Adipose tissue (tissue), 3 donors: ENCODE measurements around the gene KIF12. TPM values are rescaled to one million over a fixed set of nuclear protein-coding genes. Genes with fewer than 3 reads are reported as not detected.

Source experiments
- H3K27ac ChIP-seq: one replicate; pipeline ENCODE4 v1.5.1; 2013; ENCODE audit warnings: low read depth, low read length
- WGBS, 3 donors: extraction: QIAGEN DNeasy Blood & Tissue Kit; methylation state at CpG; one replicate each; pipeline ENCODE4 v1.1.7; 2013; 5-methylcytosine and 5-hydroxymethylcytosine counted together
- polyA plus RNA-seq, 3 donors: library from polyadenylated mRNA; stranded (reverse); fragments of 200-250 nt; gene quantifications; one replicate each; pipeline ENCODE4 v1.2.3, GENCODE V29; 2013
- donor health status: healthy with polysubstance abuse.
- donor health status: Bipolar disorder and iron deficiency.
- donor health status: healthy.

KIF12 gene
- polyA plus RNA-seq, 3 donors, result 0.22 to 38.8 (median 1.0) TPM

DNA sequence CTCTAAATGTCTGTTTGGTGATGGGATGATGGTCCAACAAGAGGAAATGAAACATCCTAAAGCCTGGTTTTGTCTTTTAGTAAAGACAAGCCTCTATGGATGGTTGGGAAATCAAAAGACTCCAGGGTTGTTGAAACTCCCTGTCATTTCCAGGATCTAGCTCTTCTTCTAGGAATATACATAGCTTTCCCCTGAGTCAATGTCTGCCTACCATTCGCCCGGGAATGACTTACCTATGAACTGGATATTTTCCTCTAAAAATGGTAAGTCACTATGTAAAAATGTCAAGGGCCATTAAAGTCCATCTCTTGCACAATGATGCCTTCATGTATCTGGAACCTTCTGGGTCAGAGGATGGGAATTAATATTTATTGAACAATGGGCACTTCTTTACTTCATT is 11.1 kb upstream of the KIF12 start:
- H3K27ac ChIP-seq, result no peak overlapping the region
- WGBS, 3 donors, result 72 to 91% (median 81%) methylated on average over 2 of the region's 2 CpGs

DNA sequence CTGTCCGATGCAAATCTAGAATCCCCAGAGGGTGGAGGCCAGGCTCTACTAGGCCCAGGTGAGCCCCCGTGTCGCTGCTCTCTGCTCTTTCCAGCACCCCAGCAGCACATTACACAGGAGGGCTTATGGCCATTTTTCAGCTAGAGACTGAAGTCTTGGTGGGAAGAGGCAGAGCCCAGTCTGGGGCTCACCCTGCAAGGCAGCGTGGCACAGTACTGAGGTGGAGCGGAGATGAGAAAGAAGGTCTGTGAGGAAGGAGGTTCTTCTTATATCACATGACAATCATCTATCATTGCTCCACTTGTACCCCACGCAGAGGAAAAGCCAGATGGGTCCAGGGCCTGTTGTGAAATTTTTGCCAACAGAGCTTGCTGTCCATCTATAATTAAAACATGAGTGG is 10.0 kb upstream of the KIF12 start:
- H3K27ac ChIP-seq, result no peak overlapping the region
- WGBS, 3 donors, result 84 to 91% (median 89%) methylated on average over 6 of the region's 6 CpGs

DNA sequence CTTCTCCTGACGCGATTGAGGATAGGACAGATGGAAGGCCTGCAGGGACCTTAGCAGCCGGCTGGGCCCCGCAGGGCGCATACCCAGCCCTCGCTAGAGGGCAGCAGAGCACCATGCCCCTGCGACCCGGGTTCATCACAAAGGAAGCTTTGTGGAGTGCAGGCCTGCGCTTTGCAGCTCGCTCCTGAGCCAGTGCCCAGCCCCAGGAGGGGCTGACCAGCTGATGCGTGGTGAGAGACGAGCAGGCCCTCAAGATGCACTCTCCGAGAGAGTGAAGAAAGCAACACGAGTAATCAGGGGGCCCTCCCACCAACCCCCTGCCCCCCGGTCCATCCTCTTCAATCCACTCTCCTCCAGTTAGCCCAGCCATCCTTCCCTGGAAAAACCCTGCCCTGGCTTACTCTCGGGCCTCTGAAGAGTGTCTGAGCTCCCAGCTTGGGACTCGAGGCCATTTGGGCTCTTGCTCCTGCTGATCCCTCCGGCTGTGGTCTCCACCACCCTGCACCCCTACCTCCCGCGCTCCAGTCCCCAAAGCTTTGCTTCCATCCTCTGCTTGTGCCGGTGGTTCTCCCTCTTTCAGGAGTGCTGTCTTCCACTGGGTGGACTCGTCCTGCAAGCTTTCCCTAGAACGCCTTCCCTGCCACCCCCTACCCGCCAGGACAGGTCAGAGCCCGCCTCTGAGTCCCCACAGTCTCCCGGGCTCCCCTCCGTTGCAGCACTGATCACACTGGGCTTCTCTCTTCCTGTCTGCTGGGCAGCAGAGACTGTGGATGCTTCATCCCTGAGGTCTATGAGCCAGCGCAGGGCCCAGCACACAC is 9.1 kb upstream of the KIF12 start:
- WGBS, 3 donors, result 39 to 54% (median 50%) methylated on average over 27 to 28 of the region's 28 CpGs
- no peak overlapping the region for H3K27ac ChIP-seq

DNA sequence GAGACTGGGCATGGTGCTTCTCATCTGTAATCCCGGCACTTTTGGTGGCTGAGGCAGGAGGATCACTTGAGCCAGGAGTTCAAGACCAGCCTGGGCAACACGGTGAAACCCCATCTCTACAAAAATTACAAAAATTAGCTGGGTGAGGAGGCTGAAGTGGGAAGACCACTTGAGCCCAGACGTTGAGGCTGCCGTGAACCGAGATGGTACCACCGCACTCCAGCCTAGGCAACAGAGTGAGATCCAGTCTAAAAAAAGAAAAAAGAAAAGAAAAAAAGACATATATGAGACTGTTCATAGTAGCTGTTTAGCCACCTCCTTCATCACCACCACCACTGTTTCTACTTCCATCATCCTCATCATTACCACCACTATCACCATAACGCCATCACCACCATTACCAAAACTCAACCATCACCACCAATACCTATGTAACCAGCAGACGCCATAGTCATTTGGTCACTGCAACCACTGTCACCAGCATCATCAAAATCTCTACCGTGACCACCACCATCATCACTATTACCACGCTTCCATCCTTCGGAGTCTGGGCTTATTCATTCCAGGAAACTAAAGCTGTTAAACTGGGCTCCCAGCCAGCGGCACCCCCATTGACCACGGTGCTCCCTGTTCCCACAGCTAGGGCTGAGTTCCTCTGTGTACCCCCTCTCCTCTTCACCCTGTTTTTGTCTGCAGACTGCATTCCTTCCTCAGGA is 8.4 kb upstream of the KIF12 start:
- 67 to 72% (median 71%) methylated on average over 13 of the region's 13 CpGs for WGBS, 3 donors

DNA sequence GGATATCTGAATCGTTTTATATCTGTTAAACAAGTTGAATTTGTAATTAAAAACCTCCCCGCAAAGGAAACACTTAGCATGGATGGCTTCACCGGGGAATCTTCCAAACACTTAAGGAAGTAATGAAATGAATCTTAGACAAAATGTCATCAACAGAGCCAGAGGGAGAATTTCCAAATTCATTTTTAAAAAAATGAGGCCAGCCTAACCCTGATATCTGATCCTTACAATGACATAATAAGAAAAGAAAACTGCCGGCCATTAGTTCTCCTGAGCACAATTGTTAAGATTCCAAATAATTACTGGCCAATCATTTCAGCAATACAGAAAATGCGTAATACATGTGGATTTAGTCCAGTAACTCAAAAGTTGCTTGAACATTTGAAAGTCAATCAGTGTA is 6.1 kb upstream of the KIF12 start:
- H3K27ac ChIP-seq, result no peak overlapping the region
- WGBS, 3 donors, result 50 to 70% (median 56%) methylated on average over 5 of the region's 5 CpGs

More for the DNA sequence above, 8.4 kb upstream of the KIF12 start:
- no peak overlapping the region for H3K27ac ChIP-seq

DNA sequence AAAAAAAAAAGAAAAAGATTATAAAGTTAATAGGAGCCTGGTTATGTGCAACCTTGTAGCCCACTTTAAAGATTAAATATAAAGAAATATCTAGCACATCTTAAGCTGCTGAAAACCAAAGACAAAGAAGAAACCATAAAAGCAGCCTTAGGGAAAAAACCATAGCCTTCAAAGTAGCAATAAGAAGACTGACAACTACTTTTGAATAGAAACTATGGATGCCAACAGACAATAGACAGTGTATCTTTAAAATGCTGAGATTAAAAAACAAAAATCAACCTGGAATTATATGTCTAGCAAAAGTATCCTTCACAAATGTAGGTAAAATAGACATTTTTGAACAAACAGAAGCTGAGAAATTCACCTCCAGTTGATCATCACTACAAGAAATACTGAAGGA is 3.4 kb upstream of the KIF12 start:
- H3K27ac ChIP-seq, result no peak overlapping the region

DNA sequence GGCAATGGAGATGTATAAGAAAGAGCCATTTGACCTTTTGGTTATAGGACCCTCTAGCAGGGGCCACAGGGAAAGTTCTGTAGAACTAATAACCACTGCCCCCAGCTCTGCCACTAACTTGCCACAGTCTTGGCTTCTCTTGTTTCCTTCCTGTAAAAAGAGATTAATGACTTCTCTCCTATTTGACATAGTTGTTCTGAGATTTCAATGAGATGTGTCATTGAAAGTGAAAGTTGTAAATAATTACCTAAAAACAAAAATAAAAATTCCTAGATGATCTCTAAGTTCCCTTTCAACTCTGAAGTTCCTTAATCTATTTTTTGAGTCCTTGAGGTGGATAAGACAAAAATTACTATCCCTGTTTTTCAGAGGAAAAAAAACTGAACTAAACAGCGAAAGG is 1.4 kb upstream of the KIF12 start:
- no peak overlapping the region for H3K27ac ChIP-seq
- 75 to 83% (median 80%) methylated on average over 1 of the region's 1 CpG for WGBS, 3 donors

DNA sequence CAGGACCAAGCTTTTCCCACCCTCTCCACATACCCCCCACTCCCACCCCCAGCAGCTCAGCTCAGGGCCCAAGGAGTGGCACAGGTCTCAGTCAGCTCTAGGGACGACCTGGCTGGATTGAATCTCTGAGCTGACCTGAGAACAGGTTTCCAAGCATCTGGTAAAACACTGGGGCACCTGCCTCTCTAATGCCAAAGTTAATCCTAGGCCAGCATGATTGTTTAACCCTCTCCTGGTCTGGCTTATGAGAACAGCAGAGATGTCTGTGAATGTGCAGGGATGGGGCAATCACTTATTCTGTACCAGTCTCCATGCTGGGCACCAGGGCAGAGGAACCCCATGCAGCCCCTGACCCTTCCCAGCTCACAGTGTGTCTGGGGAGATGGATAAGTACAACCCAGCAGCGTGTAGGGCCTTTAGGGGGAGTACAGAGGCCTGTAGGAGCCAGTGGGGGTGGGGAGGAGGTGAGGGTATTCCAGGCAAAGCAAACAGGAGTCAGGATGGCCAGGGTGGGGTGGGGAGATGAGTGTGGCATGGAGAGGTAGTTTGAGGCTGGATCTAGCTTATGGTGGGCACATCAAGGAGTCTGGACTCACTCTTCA is 678 bp upstream of the KIF12 start:
- no peak overlapping the region for H3K27ac ChIP-seq
- WGBS, 3 donors, result 54 to 84% (median 78%) methylated on average over 2 of the region's 2 CpGs

DNA sequence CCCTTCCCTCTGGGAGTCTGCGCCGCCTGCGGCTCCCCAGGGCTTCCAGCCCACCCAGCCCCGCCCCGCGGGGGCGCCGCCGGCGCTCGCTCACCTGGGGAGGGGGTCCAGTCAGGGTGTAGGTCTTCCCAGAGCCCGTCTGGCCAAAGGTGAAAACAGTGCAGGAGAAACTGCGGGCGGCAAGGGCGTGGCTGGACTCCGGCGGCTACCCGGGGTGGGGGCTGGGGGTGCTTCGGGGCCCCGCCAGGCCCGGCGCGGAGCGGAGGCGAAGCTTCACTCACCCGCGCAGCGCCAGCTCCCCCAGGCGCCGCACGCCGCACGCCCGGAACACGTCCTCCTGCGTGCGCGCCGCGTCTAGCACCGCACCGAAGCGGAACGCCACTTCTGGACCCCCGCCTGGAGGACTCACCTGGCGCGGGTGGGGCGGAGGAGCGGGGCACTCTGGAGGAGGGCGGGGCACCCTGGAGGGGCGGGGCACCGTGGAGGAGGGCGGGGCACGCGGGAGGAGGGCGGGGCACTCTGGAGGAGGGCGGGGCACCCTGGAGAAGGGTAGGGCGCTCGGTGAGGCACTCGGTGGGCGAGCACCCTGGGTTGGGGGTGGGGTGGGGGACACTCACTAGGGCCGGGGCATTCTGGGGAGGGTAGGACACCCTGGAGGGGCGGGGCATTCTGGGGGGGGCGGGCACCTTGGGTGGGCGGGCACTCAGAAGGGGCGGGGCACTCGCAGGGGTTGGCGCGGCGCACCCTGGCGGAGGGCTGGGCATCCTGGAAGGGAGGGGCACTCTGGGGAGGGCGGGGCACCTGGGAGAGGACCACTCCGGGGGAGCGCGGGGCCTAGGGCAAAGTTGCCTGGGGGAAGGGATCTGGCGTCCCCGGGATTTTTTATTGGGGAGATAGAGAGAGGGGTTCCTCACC is 814 bp downstream of the KIF12 start:
- WGBS, 3 donors, result 1 to 4% (median 2%) methylated on average over 50 to 73 of the region's 77 CpGs
- H3K27ac ChIP-seq, result no peak overlapping the region

DNA sequence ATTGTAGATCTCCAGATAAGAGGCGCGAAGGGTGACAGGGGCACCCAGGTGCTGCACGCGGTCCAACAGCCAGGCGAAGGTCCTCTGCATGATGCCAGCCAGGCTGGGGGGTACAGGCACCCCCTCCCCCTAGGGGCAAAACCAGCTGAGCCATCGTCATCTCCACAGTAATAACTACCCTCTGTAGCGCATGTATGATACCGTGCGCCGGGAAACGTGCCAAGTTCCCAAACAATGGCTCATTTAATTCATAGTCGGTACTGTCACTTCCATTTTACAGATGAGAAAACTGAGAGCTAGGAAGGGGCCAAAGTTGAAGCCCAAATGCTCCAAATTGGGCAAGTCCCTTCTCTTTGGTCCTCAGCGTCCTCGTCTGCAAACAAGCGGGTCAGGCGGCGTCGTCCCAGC is 1.5 kb downstream of the KIF12 start:
- WGBS, 3 donors, result 15 to 29% (median 23%) methylated on average over 18 of the region's 18 CpGs
- no peak overlapping the region for H3K27ac ChIP-seq

DNA sequence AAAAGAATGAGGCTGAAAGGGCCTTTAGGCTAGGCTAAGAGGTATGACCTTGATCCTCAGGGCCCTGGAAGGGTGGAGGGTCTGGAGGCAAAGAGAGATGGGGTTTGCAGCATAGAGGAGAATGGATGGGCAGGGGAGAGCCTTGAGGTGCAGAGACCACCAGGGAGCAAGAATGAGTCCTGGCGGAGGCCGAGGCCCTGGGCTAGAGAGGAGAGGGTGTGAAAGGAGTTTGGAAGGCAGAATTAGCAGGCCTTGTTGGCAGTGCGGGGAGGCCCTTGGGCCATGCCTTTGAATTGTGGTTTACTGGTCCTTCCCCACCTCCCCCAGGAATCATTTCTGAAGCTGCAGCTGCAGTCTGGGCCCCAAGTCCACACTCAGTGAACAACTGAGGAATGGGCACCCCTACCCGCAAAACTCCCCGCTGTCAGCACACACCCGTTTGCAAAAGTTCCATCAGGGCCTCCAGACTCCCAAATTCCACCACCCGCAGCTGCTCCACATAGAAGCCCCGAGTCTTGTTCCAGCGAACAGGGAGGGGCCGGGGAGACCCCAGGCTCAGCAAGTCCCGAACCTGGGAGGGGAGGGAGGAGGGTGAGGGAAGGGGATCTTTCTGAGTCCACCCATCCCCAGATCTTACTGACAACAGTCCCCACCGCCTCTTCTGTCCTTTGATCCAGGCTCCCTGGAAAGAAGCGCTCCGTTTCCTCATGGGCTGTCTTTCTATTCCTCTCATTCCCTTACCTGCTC is 2.1 kb downstream of the KIF12 start:
- no peak overlapping the region for H3K27ac ChIP-seq
- WGBS, 3 donors, result 74 to 78% (median 77%) methylated on average over 13 to 14 of the region's 14 CpGs

DNA sequence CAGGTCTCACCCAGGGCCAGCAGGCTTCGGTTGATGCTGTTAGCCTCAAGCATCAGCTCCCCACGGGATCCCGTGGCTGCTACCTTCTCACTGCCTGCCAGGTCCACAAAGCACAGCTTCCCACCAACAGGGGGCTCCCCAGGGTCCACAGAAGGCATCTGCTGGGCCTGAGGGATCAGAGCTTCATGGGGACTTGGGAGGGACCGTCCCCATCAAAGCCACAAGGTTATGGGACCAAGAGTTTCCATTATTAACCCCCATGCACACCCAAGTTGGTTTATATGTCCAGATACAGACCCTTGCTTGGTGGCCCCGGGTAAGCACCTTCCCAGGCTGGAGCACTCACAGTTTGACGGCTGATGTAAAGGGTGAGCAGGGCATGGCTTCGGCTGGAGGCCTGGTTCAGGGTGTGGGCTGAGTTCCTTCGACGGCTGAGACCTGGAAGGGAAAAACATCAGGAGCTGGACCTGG is 3.0 kb downstream of the KIF12 start:
- H3K27ac ChIP-seq, result no peak overlapping the region
- 78 to 86% (median 83%) methylated on average over 9 of the region's 9 CpGs for WGBS, 3 donors

DNA sequence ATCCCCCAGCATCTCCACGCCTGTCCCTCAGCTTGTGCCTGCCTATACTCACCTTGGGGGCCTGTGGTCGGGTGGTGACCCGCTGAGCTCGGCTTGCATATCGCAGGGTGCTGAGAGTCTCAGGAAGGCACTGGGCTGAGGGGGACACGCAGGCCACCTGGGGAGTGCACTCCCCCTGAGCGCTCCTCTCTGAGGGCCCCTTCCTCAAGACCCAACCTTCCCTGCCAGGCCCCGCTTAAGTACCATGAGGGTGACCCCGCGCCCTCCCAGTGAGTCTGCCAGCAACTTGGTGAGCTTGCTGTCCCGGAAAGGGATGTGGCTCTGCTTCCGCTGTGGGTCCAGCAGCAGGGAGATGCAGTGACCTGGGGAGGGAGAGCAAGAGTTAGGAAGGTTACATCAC is 4.1 kb downstream of the KIF12 start:
- no peak overlapping the region for H3K27ac ChIP-seq
- WGBS, 3 donors, result 94 to 96% (median 95%) methylated on average over 12 of the region's 12 CpGs

DNA sequence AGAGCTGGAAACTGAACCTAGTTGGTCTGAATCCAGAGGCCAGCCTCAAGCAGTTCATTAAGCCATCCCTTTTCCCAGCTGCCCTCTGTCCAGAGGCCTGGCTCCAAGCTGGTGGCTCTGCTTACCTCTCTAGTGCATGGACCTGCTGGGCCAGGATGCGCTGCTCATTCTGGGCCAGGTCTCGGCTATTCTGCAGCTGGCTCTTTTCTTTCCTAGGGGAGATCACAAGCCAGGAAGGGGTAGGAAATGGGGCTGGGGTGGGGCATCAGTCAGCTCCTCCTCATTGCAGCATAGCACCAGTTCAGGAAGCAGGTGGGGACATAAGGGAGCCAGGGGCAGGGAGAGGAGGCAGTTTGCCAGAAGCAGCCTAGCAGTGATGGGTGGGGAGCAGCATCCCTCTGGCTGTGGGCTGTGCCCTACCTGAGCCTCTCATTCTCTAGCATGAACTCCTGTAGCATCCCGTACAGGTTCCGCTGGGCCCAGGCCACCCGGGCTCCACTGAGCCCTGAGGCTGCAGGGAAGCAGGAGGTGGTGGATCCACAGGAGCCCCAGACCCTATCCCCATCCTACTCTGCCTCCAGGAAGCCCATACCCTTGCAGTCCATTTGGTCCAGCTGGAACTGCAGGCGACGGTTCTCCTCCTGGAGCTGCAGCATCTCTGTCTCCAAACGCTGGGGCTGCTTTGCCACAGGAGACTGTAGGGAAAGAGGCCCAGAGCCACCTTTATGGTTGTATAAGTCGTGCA is 5.2 kb downstream of the KIF12 start:
- 85 to 95% (median 89%) methylated on average over 9 of the region's 9 CpGs for WGBS, 3 donors
- H3K27ac ChIP-seq, result no peak overlapping the region

DNA sequence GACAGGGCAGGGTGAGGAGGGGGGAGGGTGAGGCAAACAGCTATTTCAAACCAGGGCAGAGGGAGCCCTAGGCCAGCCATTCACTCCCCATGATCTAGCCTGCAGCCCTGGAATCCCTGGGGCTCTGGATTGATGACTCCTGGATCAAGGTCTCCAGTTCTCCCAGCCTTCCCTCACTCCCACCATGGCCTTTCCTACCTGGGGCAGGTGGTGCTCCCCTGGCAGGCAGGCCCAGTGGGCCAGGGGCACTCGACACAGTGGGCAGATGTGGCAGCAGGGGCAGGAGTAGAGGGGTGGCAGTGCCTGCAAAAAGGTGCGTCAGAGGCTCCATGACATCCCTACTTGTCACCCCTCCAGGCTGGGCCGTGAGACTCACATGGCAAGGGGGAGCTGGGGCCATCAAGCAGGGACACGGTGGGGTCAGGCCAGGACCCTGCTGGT is 6.0 kb downstream of the KIF12 start:
- H3K27ac ChIP-seq, result no peak overlapping the region
- 87 to 90% (median 87%) methylated on average over 4 of the region's 4 CpGs for WGBS, 3 donors

DNA sequence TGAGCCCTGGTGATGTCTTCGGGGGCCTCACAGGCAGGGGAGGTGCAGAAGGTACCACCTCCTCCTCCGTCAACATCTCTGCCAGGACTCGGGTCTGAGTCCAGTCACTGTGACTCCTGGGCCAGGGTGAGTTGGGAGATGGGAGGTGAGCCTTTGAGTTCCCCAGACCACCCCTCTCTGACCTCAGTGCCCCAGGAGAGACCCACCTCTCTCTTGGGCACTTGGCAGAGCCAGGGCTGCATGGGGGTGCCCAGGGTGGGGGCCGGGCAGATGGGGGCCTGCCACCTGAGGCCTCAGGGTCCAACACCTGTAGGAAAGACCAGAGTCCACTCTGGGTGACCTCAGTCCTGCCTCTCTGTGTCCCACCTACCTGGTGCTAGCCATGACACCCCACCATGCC is 6.8 kb downstream of the KIF12 start:
- WGBS, 3 donors, result 86 to 89% (median 88%) methylated on average over 4 of the region's 4 CpGs
- H3K27ac ChIP-seq, result no peak overlapping the region

DNA sequence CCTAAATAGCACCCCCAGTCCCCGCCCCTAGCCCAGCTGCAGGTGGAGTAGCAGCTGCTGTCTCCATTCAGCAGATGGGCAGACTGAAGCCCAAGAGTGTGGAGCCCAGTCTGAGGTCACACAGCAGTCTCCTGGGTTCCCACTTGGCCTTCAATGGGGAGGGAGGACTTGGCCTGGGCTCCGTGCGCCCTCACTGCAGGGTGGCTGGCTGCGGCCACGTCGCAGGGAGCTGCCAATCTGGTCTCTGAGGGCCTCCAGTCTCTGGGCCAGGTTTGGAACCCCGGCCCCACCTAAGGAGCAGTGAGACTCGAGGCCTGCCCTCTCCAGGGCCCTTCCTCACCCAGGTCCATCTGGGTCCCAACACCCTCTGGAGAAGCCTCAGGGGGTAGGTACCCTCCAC is 7.4 kb downstream of the KIF12 start:
- 91 to 96% (median 95%) methylated on average over 8 of the region's 8 CpGs for WGBS, 3 donors
- no peak overlapping the region for H3K27ac ChIP-seq
